ENCODE results near the gene MTPN.

GRCh38 chr7:135966341-135967043 lies 10.7 kb downstream of the MTPN start:
- no peak for TF ChIP-seq POLR2A (IDR thresholded peaks at IDR 0.05; ENCODE audit: low read depth, low read length)
- TF ChIP-seq ZBTB11 (CRISPR knock-in tag; IDR thresholded peaks at IDR 0.05), result no peak
- no peak for TF ChIP-seq EZH2 (IDR thresholded peaks at IDR 0.05; ENCODE audit: borderline replicate concordance, control insufficient read depth, low read depth, low read length)
- no peak for TF ChIP-seq POLR2AphosphoS5 (IDR thresholded peaks at IDR 0.05; ENCODE audit: low read length)
- TF ChIP-seq, protein P1, sequence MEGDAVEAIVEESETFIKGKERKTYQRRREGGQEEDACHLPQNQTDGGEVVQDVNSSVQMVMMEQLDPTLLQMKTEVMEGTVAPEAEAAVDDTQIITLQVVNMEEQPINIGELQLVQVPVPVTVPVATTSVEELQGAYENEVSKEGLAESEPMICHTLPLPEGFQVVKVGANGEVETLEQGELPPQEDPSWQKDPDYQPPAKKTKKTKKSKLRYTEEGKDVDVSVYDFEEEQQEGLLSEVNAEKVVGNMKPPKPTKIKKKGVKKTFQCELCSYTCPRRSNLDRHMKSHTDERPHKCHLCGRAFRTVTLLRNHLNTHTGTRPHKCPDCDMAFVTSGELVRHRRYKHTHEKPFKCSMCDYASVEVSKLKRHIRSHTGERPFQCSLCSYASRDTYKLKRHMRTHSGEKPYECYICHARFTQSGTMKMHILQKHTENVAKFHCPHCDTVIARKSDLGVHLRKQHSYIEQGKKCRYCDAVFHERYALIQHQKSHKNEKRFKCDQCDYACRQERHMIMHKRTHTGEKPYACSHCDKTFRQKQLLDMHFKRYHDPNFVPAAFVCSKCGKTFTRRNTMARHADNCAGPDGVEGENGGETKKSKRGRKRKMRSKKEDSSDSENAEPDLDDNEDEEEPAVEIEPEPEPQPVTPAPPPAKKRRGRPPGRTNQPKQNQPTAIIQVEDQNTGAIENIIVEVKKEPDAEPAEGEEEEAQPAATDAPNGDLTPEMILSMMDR (IDR thresholded peaks at IDR 0.05 in 2 of 3, conservative IDR thresholded peaks at IDR 0.05 in 1 of 3; ENCODE audit: control insufficient read depth in 2 of 3, extremely low read depth in 1 of 3, insufficient read depth in 1 of 3, low read depth in 3 of 3, low read length in 3 of 3), result no peak
- TF ChIP-seq TCF12 (IDR thresholded peaks at IDR 0.05; ENCODE audit: low read depth, low read length), result no peak
- no peak for TF ChIP-seq BCL3 (IDR thresholded peaks at IDR 0.05; ENCODE audit: borderline replicate concordance, insufficient read depth, low read depth, low read length, poor library complexity, severe bottlenecking)
- TF ChIP-seq NR2F1 (conservative IDR thresholded peaks at IDR 0.05), result 0 out of 2 replicates have a peak, but pooled peaks have one; percentile 37
- no peak for TF ChIP-seq ATF3 (IDR thresholded peaks at IDR 0.05; ENCODE audit: borderline replicate concordance, extremely low read depth, low read depth, low read length)
- no peak for TF ChIP-seq EP300 (IDR thresholded peaks at IDR 0.05; ENCODE audit: borderline replicate concordance in 1 of 2, control insufficient read depth in 1 of 2, low read depth in 2 of 2, low read length in 2 of 2)
- TF ChIP-seq, protein P2, sequence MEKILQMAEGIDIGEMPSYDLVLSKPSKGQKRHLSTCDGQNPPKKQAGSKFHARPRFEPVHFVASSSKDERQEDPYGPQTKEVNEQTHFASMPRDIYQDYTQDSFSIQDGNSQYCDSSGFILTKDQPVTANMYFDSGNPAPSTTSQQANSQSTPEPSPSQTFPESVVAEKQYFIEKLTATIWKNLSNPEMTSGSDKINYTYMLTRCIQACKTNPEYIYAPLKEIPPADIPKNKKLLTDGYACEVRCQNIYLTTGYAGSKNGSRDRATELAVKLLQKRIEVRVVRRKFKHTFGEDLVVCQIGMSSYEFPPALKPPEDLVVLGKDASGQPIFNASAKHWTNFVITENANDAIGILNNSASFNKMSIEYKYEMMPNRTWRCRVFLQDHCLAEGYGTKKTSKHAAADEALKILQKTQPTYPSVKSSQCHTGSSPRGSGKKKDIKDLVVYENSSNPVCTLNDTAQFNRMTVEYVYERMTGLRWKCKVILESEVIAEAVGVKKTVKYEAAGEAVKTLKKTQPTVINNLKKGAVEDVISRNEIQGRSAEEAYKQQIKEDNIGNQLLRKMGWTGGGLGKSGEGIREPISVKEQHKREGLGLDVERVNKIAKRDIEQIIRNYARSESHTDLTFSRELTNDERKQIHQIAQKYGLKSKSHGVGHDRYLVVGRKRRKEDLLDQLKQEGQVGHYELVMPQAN (conservative IDR thresholded peaks at IDR 0.05), result no peak
- TF ChIP-seq ASH2L (IDR thresholded peaks at IDR 0.05; ENCODE audit: borderline replicate concordance, low read depth), result no peak
- TF ChIP-seq RAD21 (IDR thresholded peaks at IDR 0.05; ENCODE audit: insufficient read depth, low read depth, low read length), result no peak

Data from GM12878 (cell line).